WTC11 (cell line): Measurements from ENCODE around the gene CCR8. TPM values are rescaled to one million over a fixed set of nuclear protein-coding genes. Genes with fewer than 3 reads are reported as not detected.

ENCODE experiments used
- ATAC-seq: fragments of 200-7000 bp; cut with Tn5 transposase; 2 replicates; pipeline ENCODE4 v1.10.0; 2021; ENCODE audit warnings: mild to moderate bottlenecking, moderate library complexity
- CTCF ChIA-PET: fragments of 300-600 bp; sonication (Branson Sonifier 250); formaldehyde crosslinking; loops from one replicate; lab custom pipeline; 2021; ENCODE audit warnings: antibody characterized with exemption; lab: Charles Lee
- POLR2A ChIA-PET: fragments of 350-600 bp; sonication (Branson Sonifier 250); formaldehyde crosslinking; loops from one replicate; lab custom pipeline; 2021; ENCODE audit warnings: antibody characterized with exemption; lab: Charles Lee
- DNase-seq: peaks from one replicate; pipeline ENCODE4 v3.0.0; 2021; ENCODE audit warnings: low spot score
- H3K27ac Mint-ChIP-seq: 2 replicates; pipeline ENCODE4 v1.8.0; 2021; ENCODE audit warnings: mixed read lengths
- H3K27me3 Mint-ChIP-seq: 2 replicates; pipeline ENCODE4 v1.8.0; 2021; ENCODE audit warnings: low read depth, mild to moderate bottlenecking, moderate library complexity, mixed read lengths
- H3K36me3 Mint-ChIP-seq: 2 replicates; pipeline ENCODE4 v1.8.0; 2021; ENCODE audit warnings: mixed read lengths
- H3K4me1 Mint-ChIP-seq: 2 replicates; pipeline ENCODE4 v1.8.0; 2022; ENCODE audit warnings: mixed read lengths
- H3K4me3 Mint-ChIP-seq: 2 replicates; pipeline ENCODE4 v1.8.0; 2021; ENCODE audit warnings: mild to moderate bottlenecking, moderate library complexity, mixed read lengths
- H3K9me3 Mint-ChIP-seq: 2 replicates; pipeline ENCODE4 v1.8.0; 2021; ENCODE audit warnings: mixed read lengths
- OVOL2 ChIP-seq: fragments of 250-450 bp; sonication (Bioruptor Pico); IDR thresholded peaks from 2 replicates; pipeline ENCODE4 v1.9.0; 2021; ENCODE audit warnings: mild to moderate bottlenecking, borderline replicate concordance
- PRDM15 ChIP-seq: sonication (generic); formaldehyde crosslinking; IDR thresholded peaks from 2 replicates; pipeline ENCODE4 v1.8.0; 2022; ENCODE audit warnings: missing genetic modification reagents
- TEAD1 ChIP-seq: sonication (generic); formaldehyde crosslinking; IDR thresholded peaks from 2 replicates; pipeline ENCODE4 v1.8.0; 2022; ENCODE audit warnings: mild to moderate bottlenecking, missing genetic modification reagents
- TP53 ChIP-seq: sonication (generic); formaldehyde crosslinking; IDR thresholded peaks from 2 replicates; pipeline ENCODE4 v1.8.1; 2023; ENCODE audit warnings: mild to moderate bottlenecking, missing genetic modification reagents
- ZBTB43 ChIP-seq: sonication (generic); formaldehyde crosslinking; IDR thresholded peaks from 2 replicates; pipeline ENCODE4 v1.8.1; 2023; ENCODE audit warnings: mild to moderate bottlenecking, missing genetic modification reagents
- ZNF121 ChIP-seq: sonication (generic); formaldehyde crosslinking; IDR thresholded peaks from 2 replicates; pipeline ENCODE4 v1.8.0; 2023; ENCODE audit warnings: missing genetic modification reagents
- ZNF263 ChIP-seq: sonication (generic); formaldehyde crosslinking; IDR thresholded peaks from 2 replicates; pipeline ENCODE4 v1.8.1; 2022; ENCODE audit warnings: low read depth, mild to moderate bottlenecking, moderate library complexity, missing genetic modification reagents
- ZNF281 ChIP-seq: sonication (generic); formaldehyde crosslinking; IDR thresholded peaks from 2 replicates; pipeline ENCODE4 v1.8.0; 2023; ENCODE audit warnings: mild to moderate bottlenecking, missing genetic modification reagents
- ZNF416 ChIP-seq: fragments of 250-450 bp; sonication (Bioruptor Pico); IDR thresholded peaks from 2 replicates; pipeline ENCODE4 v1.9.0; 2021; ENCODE audit warnings: mild to moderate bottlenecking, inconsistent platforms
- ZNF423 ChIP-seq: fragments of 250-450 bp; sonication (Bioruptor Pico); IDR thresholded peaks from 2 replicates; pipeline ENCODE4 v2.1.2; 2022; ENCODE audit warnings: mild to moderate bottlenecking, moderate library complexity
- total RNA-seq: library from RNA; stranded (reverse); gene quantifications from 3 replicates; pipeline ENCODE4 v1.2.3, GENCODE V29; 2021
- TF ChIP-seq, protein P1 (sequence below): fragments of 250-450 bp; sonication (Bioruptor Pico); IDR thresholded peaks from 2 replicates; pipeline ENCODE4 v1.9.0; 2021; ENCODE audit warnings: mild to moderate bottlenecking
- TF ChIP-seq, protein P2 (sequence below): sonication (generic); formaldehyde crosslinking; conservative IDR thresholded peaks from 2 replicates; pipeline ENCODE4 v1.8.1; 2023; ENCODE audit warnings: mild to moderate bottlenecking, low read depth, missing genetic modification reagents, moderate library complexity
- TF ChIP-seq, protein P3 (sequence below): fragments of 250-450 bp; sonication (Bioruptor Pico); conservative IDR thresholded peaks from 2 replicates; pipeline ENCODE4 v1.9.0; 2021; ENCODE audit warnings: mild to moderate bottlenecking
- TF ChIP-seq, protein P4 (sequence below): sonication (generic); formaldehyde crosslinking; IDR thresholded peaks from 2 replicates; pipeline ENCODE4 v1.8.1; 2022; ENCODE audit warnings: low read depth, mild to moderate bottlenecking, moderate library complexity, missing genetic modification reagents, borderline replicate concordance
- TF ChIP-seq, protein P5 (sequence below): sonication (generic); formaldehyde crosslinking; IDR thresholded peaks from 2 replicates; pipeline ENCODE4 v1.8.1; 2022; ENCODE audit warnings: mild to moderate bottlenecking, missing genetic modification reagents, moderate library complexity, borderline replicate concordance

Gene CCR8
- total RNA-seq, 1 experiment from 2014 or later, result 0.33 TPM

DNA sequence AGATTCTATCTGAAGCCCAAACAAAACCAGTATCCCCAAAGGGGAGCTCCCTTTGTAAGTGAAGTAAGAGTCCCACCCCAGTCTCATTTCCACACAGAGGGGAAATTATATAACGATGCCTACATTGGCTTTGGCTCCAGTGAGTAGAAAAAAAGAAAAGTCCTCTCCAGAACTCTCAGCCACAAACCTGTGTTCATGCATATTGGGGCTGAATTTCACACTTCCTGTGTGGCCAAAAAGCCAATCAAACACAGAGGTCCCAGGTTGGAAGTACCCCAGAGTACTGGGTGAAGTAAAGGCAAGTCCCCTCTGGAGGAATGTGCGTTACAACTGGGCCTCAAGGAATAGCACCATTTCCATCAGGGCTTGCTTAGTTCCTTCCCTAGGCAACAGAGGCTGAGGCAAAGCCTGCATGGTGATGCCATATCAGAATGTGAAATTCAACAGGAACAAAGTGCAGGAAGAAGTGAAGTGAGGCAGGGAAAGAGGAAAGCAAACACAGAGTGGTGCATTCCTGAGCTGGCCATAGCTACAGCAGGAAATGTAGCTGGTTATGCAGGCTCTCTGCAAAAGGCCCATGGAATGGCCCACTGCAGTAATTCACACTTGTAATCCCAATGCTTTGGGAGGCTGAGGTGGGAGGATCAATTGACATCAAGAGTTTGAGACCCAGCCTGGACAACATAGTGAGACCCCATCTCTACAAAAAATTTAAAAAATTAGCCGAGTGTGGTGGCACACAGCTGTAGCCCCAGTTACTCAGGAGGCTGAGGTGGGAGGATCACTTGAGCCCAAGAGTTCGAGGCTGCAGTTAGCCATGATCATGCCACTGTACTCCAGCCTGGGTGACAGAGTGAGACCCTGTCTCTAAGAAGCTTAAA lies 33.1 kb upstream of the CCR8 start:
- Mint-ChIP-seq H3K4me3 (no peak overlapping the region), H3K27ac (no peak overlapping the region), H3K36me3 (peaks cover 3% of the 10 kb centered on the region; the same call in 1 of the 2 replicates), H3K27me3 (no peaks in the 10 kb centered on the region; the same call in none of the 2 replicates), H3K4me1 (no peaks in the 10 kb centered on the region), H3K9me3 (peaks cover 27% of the 10 kb centered on the region)
- TF ChIP-seq TEAD1 (CRISPR knock-in tag), result no peak
- peak; percentile 34; the same call in 1 of the 2 replicates for TF ChIP-seq ZNF121 (CRISPR knock-in tag)
- ATAC-seq, result no peak
- no peak for DNase-seq
- CTCF ChIA-PET, result interaction anchor here (0.7 to 9.4 kb wide), 3 partner anchors 8 to 171 kb away, joined by 3 to 204 read pairs (median 15); no protein-coding TSS in a partner anchor
- POLR2A ChIA-PET, result no interaction called here

GRCh38 chr3:39299279-39299678 lies 30.2 kb upstream of the CCR8 start:
- Mint-ChIP-seq H3K36me3 (peaks cover 12% of the 10 kb centered on the region), H3K27me3 (peaks cover 4% of the 10 kb centered on the region), H3K9me3 (peaks cover 46% of the 10 kb centered on the region), H3K4me3 (no peak overlapping the region), H3K27ac (no peak overlapping the region), H3K4me1 (no peaks in the 10 kb centered on the region)
- ChIA-PET POLR2A (no interaction called here), CTCF (interaction anchor here (1.0 to 1.1 kb wide), 2 partner anchors 11 to 79 kb away, joined by 3 to 4 read pairs; no protein-coding TSS in a partner anchor)
- no peak for DNase-seq
- no peak for ATAC-seq
- TF ChIP-seq ZNF416 (CRISPR knock-in tag), result no peak
- no peak for TF ChIP-seq ZNF263
- TF ChIP-seq PRDM15 (CRISPR knock-in tag), result no peak
- TF ChIP-seq, protein P1, sequence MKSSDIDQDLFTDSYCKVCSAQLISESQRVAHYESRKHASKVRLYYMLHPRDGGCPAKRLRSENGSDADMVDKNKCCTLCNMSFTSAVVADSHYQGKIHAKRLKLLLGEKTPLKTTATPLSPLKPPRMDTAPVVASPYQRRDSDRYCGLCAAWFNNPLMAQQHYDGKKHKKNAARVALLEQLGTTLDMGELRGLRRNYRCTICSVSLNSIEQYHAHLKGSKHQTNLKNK (CRISPR knock-in tag), result no peak
- TF ChIP-seq, protein P2, sequence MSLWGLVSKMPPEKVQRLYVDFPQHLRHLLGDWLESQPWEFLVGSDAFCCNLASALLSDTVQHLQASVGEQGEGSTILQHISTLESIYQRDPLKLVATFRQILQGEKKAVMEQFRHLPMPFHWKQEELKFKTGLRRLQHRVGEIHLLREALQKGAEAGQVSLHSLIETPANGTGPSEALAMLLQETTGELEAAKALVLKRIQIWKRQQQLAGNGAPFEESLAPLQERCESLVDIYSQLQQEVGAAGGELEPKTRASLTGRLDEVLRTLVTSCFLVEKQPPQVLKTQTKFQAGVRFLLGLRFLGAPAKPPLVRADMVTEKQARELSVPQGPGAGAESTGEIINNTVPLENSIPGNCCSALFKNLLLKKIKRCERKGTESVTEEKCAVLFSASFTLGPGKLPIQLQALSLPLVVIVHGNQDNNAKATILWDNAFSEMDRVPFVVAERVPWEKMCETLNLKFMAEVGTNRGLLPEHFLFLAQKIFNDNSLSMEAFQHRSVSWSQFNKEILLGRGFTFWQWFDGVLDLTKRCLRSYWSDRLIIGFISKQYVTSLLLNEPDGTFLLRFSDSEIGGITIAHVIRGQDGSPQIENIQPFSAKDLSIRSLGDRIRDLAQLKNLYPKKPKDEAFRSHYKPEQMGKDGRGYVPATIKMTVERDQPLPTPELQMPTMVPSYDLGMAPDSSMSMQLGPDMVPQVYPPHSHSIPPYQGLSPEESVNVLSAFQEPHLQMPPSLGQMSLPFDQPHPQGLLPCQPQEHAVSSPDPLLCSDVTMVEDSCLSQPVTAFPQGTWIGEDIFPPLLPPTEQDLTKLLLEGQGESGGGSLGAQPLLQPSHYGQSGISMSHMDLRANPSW (CRISPR knock-in tag), result no peak
- no peak for TF ChIP-seq ZNF281
- TF ChIP-seq, protein P3, sequence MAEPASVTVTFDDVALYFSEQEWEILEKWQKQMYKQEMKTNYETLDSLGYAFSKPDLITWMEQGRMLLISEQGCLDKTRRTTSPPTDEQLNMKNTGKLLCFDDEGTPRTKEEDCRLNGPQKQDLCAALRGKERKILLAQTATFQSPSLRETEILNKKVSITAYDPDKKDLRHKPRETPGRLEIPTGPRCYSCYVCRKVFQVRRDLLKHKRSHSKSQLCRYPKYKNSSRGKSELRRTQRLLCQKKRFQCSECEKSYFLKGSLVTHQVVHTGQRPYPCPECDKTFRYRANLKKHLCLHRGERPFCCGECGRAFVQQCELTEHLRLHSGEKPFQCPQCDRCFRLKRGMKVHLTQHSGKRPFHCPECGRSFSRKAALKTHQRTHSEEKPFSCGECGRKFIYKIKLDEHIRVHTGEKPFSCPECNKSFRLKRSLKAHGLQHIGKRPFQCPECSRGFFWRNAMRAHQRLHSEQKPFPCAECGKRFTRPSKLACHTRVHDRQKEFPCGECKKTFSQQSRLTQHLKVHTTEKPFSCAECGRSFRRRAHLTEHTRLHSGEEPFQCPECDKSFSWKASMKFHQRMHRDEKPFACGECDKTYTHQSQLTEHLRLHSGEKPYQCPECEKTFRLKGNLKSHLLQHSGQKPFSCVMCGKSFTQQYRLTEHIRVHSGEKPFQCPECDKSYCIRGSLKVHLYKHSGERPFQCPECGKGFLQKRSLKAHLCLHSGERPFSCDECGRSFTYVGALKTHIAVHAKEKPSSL (CRISPR knock-in tag), result no peak
- no peak for TF ChIP-seq ZNF423 (CRISPR knock-in tag)
- TF ChIP-seq TP53, result no peak
- TF ChIP-seq, protein P4, sequence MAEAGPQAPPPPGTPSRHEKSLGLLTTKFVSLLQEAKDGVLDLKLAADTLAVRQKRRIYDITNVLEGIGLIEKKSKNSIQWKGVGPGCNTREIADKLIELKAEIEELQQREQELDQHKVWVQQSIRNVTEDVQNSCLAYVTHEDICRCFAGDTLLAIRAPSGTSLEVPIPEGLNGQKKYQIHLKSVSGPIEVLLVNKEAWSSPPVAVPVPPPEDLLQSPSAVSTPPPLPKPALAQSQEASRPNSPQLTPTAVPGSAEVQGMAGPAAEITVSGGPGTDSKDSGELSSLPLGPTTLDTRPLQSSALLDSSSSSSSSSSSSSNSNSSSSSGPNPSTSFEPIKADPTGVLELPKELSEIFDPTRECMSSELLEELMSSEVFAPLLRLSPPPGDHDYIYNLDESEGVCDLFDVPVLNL (CRISPR knock-in tag), result no peak
- no peak for TF ChIP-seq OVOL2 (CRISPR knock-in tag)
- TF ChIP-seq ZBTB43 (CRISPR knock-in tag), result no peak
- TF ChIP-seq, protein P5, sequence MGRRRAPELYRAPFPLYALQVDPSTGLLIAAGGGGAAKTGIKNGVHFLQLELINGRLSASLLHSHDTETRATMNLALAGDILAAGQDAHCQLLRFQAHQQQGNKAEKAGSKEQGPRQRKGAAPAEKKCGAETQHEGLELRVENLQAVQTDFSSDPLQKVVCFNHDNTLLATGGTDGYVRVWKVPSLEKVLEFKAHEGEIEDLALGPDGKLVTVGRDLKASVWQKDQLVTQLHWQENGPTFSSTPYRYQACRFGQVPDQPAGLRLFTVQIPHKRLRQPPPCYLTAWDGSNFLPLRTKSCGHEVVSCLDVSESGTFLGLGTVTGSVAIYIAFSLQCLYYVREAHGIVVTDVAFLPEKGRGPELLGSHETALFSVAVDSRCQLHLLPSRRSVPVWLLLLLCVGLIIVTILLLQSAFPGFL (CRISPR knock-in tag), result no peak
